Measurements from ENCODE around the gene SKIC2. TPM values are rescaled to one million over a fixed set of nuclear protein-coding genes. Genes with fewer than 3 reads are reported as not detected.

SKIC2 gene
- total RNA-seq, 1 experiment from 2014 or later, result 68.0 TPM

DNA sequence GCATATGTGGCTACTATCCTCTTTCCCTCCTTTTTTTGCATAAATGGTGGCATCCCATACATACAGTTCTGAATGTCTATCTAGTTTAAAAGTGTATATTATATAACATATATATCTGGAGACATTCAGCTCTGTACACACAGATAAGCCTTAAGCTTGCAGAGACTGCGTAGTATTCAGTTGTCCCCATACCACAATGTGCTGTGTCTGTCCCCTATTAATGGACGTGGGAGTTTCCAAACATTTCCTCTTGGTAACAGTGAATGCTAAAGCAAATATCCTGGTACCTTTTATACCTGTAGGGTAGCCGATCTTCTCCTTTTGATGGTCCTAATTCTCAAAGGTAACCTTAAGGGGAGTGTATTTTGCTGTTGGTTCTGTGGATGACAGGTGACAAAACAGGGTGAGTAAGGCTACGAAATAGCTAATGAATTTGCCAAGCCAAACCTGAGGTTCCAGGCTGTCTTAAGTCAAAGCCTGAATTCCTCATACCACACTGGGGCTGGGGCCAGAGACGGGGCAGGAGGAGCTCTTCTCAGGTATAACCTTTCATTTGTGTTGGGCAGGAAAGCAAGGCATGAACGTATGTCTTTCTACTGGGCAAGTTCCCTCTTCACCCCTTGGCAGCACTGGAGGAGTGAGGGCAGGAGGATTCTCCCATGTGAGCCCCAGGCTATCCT is 39.2 kb upstream of the SKIC2 start (continued):
- TF ChIP-seq, protein P1, sequence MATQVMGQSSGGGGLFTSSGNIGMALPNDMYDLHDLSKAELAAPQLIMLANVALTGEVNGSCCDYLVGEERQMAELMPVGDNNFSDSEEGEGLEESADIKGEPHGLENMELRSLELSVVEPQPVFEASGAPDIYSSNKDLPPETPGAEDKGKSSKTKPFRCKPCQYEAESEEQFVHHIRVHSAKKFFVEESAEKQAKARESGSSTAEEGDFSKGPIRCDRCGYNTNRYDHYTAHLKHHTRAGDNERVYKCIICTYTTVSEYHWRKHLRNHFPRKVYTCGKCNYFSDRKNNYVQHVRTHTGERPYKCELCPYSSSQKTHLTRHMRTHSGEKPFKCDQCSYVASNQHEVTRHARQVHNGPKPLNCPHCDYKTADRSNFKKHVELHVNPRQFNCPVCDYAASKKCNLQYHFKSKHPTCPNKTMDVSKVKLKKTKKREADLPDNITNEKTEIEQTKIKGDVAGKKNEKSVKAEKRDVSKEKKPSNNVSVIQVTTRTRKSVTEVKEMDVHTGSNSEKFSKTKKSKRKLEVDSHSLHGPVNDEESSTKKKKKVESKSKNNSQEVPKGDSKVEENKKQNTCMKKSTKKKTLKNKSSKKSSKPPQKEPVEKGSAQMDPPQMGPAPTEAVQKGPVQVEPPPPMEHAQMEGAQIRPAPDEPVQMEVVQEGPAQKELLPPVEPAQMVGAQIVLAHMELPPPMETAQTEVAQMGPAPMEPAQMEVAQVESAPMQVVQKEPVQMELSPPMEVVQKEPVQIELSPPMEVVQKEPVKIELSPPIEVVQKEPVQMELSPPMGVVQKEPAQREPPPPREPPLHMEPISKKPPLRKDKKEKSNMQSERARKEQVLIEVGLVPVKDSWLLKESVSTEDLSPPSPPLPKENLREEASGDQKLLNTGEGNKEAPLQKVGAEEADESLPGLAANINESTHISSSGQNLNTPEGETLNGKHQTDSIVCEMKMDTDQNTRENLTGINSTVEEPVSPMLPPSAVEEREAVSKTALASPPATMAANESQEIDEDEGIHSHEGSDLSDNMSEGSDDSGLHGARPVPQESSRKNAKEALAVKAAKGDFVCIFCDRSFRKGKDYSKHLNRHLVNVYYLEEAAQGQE (IDR thresholded peaks at IDR 0.05; ENCODE audit: low read depth), result no peak
- TF ChIP-seq POLR2AphosphoS5 (IDR thresholded peaks at IDR 0.05; ENCODE audit: low read depth, low read length), result no peak

DNA sequence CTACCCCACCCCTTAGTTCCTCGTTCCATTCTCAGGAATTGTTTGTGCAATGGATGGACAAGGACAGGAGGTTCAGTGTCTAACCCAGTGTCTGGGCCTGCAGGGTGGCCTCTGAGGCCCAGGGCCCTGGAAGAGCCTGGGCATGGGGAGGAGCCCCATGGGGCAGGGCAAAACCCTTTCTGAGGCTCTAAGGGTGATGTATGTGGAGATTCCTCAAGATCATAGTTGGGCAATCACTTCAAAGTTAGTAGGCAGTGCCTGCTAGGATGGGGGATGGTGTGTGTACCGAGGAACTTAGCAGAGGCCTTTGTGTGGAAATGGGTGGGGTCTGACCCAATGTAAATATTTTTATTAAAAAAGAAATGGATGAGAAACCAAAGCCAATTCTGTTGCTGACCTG is 38.2 kb upstream of the SKIC2 start:
- H3K4me2 ChIP-seq (ENCODE audit: low read length), result no peak overlapping the region
- POLR2A ChIA-PET, result no interaction called here
- TF ChIP-seq SP1 (IDR thresholded peaks at IDR 0.05; ENCODE audit: low read depth), result no peak
- TF ChIP-seq ELF1 (IDR thresholded peaks at IDR 0.05; ENCODE audit: borderline replicate concordance, low read depth), result no peak
- TF ChIP-seq RAD21 (IDR thresholded peaks at IDR 0.05; ENCODE audit: low read depth), result no peak
- no peak for TF ChIP-seq SRF (IDR thresholded peaks at IDR 0.05; ENCODE audit: low read depth)
- TF ChIP-seq, protein P2, sequence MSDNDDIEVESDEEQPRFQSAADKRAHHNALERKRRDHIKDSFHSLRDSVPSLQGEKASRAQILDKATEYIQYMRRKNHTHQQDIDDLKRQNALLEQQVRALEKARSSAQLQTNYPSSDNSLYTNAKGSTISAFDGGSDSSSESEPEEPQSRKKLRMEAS (IDR thresholded peaks at IDR 0.05), result no peak
- no peak for TF ChIP-seq YY1 (IDR thresholded peaks at IDR 0.05; ENCODE audit: extremely low read depth, insufficient replicate concordance, low read depth, low read length)
- TF ChIP-seq EZH2phosphoT487 (IDR thresholded peaks at IDR 0.05; ENCODE audit: borderline replicate concordance), result no peak
- TF ChIP-seq, protein P1 (IDR thresholded peaks at IDR 0.05; ENCODE audit: low read depth), result no peak
- TF ChIP-seq TCF7L2 (IDR thresholded peaks at IDR 0.05; ENCODE audit: borderline replicate concordance, extremely low read depth, insufficient read depth, insufficient read length), result no peak
- TF ChIP-seq CBX3 (IDR thresholded peaks at IDR 0.05; ENCODE audit: low read depth), result no peak
- TF ChIP-seq, protein P3, sequence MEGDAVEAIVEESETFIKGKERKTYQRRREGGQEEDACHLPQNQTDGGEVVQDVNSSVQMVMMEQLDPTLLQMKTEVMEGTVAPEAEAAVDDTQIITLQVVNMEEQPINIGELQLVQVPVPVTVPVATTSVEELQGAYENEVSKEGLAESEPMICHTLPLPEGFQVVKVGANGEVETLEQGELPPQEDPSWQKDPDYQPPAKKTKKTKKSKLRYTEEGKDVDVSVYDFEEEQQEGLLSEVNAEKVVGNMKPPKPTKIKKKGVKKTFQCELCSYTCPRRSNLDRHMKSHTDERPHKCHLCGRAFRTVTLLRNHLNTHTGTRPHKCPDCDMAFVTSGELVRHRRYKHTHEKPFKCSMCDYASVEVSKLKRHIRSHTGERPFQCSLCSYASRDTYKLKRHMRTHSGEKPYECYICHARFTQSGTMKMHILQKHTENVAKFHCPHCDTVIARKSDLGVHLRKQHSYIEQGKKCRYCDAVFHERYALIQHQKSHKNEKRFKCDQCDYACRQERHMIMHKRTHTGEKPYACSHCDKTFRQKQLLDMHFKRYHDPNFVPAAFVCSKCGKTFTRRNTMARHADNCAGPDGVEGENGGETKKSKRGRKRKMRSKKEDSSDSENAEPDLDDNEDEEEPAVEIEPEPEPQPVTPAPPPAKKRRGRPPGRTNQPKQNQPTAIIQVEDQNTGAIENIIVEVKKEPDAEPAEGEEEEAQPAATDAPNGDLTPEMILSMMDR (IDR thresholded peaks at IDR 0.05 in 2 of 3, conservative IDR thresholded peaks at IDR 0.05 in 1 of 3; ENCODE audit: borderline replicate concordance in 1 of 3, insufficient read depth in 1 of 3, low read depth in 2 of 3, low read length in 2 of 3), result no peak
- TF ChIP-seq JUND (IDR thresholded peaks at IDR 0.05), result no peak
- TF ChIP-seq ZFX (IDR thresholded peaks at IDR 0.05), result no peak
- TF ChIP-seq, protein P4, sequence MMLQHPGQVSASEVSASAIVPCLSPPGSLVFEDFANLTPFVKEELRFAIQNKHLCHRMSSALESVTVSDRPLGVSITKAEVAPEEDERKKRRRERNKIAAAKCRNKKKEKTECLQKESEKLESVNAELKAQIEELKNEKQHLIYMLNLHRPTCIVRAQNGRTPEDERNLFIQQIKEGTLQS (IDR thresholded peaks at IDR 0.05), result no peak

More for the DNA sequence above, 38.2 kb upstream of the SKIC2 start:
- intact Hi-C loops (cut with micrococcal nuclease), result no loop called here
- no peaks in the 10 kb centered on the region for H3K36me3 ChIP-seq (ENCODE audit: control insufficient read depth in 1 of 2, insufficient read depth in 2 of 2, low read length in 2 of 2)
- H3K27me3 ChIP-seq (ENCODE audit: insufficient read depth, low read length), result no peaks in the 10 kb centered on the region
- ChIA-PET CTCF (no interaction called here), RAD21 (ENCODE audit: low non-redundant PET in 1 of 2, low total read pairs in 2 of 2, uncharacterized antibody in 2 of 2, unreplicated experiment in 2 of 2) (no interaction called here)
- DNase-seq (ENCODE audit: low read depth, low spot score) (no peak), ATAC-seq (no peak)
- no peak overlapping the region for H3K9ac ChIP-seq (ENCODE audit: low read length)
- H4K20me1 ChIP-seq (ENCODE audit: insufficient read depth), result no peaks in the 10 kb centered on the region
- H3K4me1 ChIP-seq (ENCODE audit: control insufficient read depth in 1 of 2, insufficient read depth in 2 of 2, low read length in 2 of 2), result peaks cover 0 to 1% of the 10 kb centered on the region in 2 experiments; a peak in 1 of 4 replicates
- no peak overlapping the region for H3K27ac ChIP-seq (ENCODE audit: low read depth, low read length)
- H2AFZ ChIP-seq (ENCODE audit: low read depth, low read length, poor library complexity, severe bottlenecking), result no peak overlapping the region
- H3K79me2 ChIP-seq (ENCODE audit: insufficient read depth, low read length), result no peaks in the 10 kb centered on the region
- no peaks in the 10 kb centered on the region for H3K9me2 ChIP-seq (ENCODE audit: insufficient read depth)
- no peak overlapping the region for H3K4me3 ChIP-seq (replicated peaks in 1 of 2; ENCODE audit: low read depth in 1 of 2, low read length in 2 of 2)
- H3K9me3 ChIP-seq (ENCODE audit: control insufficient read depth in 1 of 2, insufficient read depth in 1 of 2, low read depth in 1 of 2, low read length in 2 of 2), result no peaks in the 10 kb centered on the region; a peak in 1 of 4 replicates
- BruUV-seq (replicated peaks), result no TSS peak

All from HCT116 (cell line).